ENCODE measurements around the gene NR1D2.

The NR1D2 gene

GRCh38 chr3:24027946-24028345, 82.9 kb downstream of the NR1D2 start:
- H3K27me3 ChIP-seq (ENCODE audit: control insufficient read depth, low read length), result no peaks in the 10 kb centered on the region; the same call in 1 of the 2 replicates
- H3F3A ChIP-seq (ENCODE audit: control insufficient read depth, insufficient read depth), result no peaks in the 10 kb centered on the region
- no peak overlapping the region for H3K4me3 ChIP-seq (ENCODE audit: low read length)
- no peaks in the 10 kb centered on the region for H4K20me1 ChIP-seq (ENCODE audit: control insufficient read depth, insufficient read depth, low read depth, low read length)
- TF ChIP-seq EZH2phosphoT487 (IDR thresholded peaks at IDR 0.05; ENCODE audit: borderline replicate concordance, low read length) (no peak), CTCF (IDR thresholded peaks at IDR 0.05; ENCODE audit: low read depth, low read length, poor library complexity, severe bottlenecking) (no peak)
- no peaks in the 10 kb centered on the region for H3K79me2 ChIP-seq (ENCODE audit: control insufficient read depth, low read length)
- no peaks in the 10 kb centered on the region for H3K4me1 ChIP-seq (ENCODE audit: control insufficient read depth, low read length)
- no peak overlapping the region for H3K27ac ChIP-seq (ENCODE audit: low read depth, low read length)
- H3K4me2 ChIP-seq (ENCODE audit: low read length), result no peak overlapping the region
- H3K9me3 ChIP-seq (ENCODE audit: control insufficient read depth, insufficient read depth, low read length), result no peaks in the 10 kb centered on the region
- no peaks in the 10 kb centered on the region for H3K36me3 ChIP-seq (ENCODE audit: control insufficient read depth, low read length)
- no peaks in the 10 kb centered on the region for H3K9me2 ChIP-seq (replicated peaks; ENCODE audit: control insufficient read depth, low read length)

Measured in DOHH2 (cell line).